Measurements from ENCODE around the gene RFC3. TPM values are rescaled to one million over a fixed set of nuclear protein-coding genes. Genes with fewer than 3 reads are reported as not detected.

Gene RFC3
- total RNA-seq, 1 donor from 2014 or later = 5.0 TPM

GRCh38 chr13:33859691-33860303 is 41.8 kb downstream of the RFC3 start:
- no peak for TF ChIP-seq CTCF (IDR thresholded peaks at IDR 0.05)
- H3K27ac Mint-ChIP-seq (ENCODE audit: unreplicated experiment) = no peak overlapping the region
- DNase-seq (ENCODE audit: low spot score) = no peak
- H3K27me3 Mint-ChIP-seq (ENCODE audit: low read depth) = no peaks in the 10 kb centered on the region
- H3K4me1 Mint-ChIP-seq (ENCODE audit: low read depth) = no peaks in the 10 kb centered on the region
- H3K4me3 Mint-ChIP-seq (ENCODE audit: unreplicated experiment) = no peak overlapping the region
- peaks cover 2% of the 10 kb centered on the region for H3K36me3 Mint-ChIP-seq (ENCODE audit: low read depth)
- H3K9me3 Mint-ChIP-seq (ENCODE audit: low read depth) = peaks cover 9% of the 10 kb centered on the region

- no peaks in the 10 kb centered on the region for H3K27me3 Mint-ChIP-seq (ENCODE audit: low read depth)
- H3K27ac Mint-ChIP-seq (ENCODE audit: unreplicated experiment) = no peak overlapping the region
- peaks cover 2% of the 10 kb centered on the region for H3K36me3 Mint-ChIP-seq (ENCODE audit: low read depth)
- no peak for TF ChIP-seq CTCF (IDR thresholded peaks at IDR 0.05)
- peaks cover 5% of the 10 kb centered on the region for H3K9me3 Mint-ChIP-seq (ENCODE audit: low read depth)
- no peak overlapping the region for H3K4me3 Mint-ChIP-seq (ENCODE audit: unreplicated experiment)
- no peaks in the 10 kb centered on the region for H3K4me1 Mint-ChIP-seq (ENCODE audit: low read depth)
- no peak for DNase-seq (ENCODE audit: low spot score)
Measured at GRCh38 chr13:33860526-33860925, 42.6 kb downstream of the RFC3 start.

- H3K4me3 Mint-ChIP-seq (ENCODE audit: unreplicated experiment) = no peak overlapping the region
- no peak overlapping the region for H3K27ac Mint-ChIP-seq (ENCODE audit: unreplicated experiment)
- H3K27me3 Mint-ChIP-seq (ENCODE audit: low read depth) = no peaks in the 10 kb centered on the region
- H3K36me3 Mint-ChIP-seq (ENCODE audit: low read depth) = no peaks in the 10 kb centered on the region
- TF ChIP-seq CTCF (IDR thresholded peaks at IDR 0.05) = no peak
- no peaks in the 10 kb centered on the region for H3K4me1 Mint-ChIP-seq (ENCODE audit: low read depth)
- H3K9me3 Mint-ChIP-seq (ENCODE audit: low read depth) = no peaks in the 10 kb centered on the region
- no peak for DNase-seq (ENCODE audit: low spot score)
Measured at GRCh38 chr13:33862016-33862415, 44.1 kb downstream of the RFC3 start.

GRCh38 chr13:33863188-33863789 is 45.3 kb downstream of the RFC3 start:
- Mint-ChIP-seq H3K27ac (ENCODE audit: unreplicated experiment) (no peak overlapping the region), H3K4me3 (ENCODE audit: unreplicated experiment) (no peak overlapping the region), H3K36me3 (ENCODE audit: low read depth) (no peaks in the 10 kb centered on the region)

GRCh38 chr13:33865945-33866344 is 48.0 kb downstream of the RFC3 start:
- no peaks in the 10 kb centered on the region for H3K4me1 Mint-ChIP-seq (ENCODE audit: low read depth)
- no peaks in the 10 kb centered on the region for H3K27me3 Mint-ChIP-seq (ENCODE audit: low read depth)
- no peaks in the 10 kb centered on the region for H3K9me3 Mint-ChIP-seq (ENCODE audit: low read depth)
- DNase-seq (ENCODE audit: low spot score) = no peak
- H3K4me3 Mint-ChIP-seq (ENCODE audit: unreplicated experiment) = no peak overlapping the region
- no peaks in the 10 kb centered on the region for H3K36me3 Mint-ChIP-seq (ENCODE audit: low read depth)
- no peak overlapping the region for H3K27ac Mint-ChIP-seq (ENCODE audit: unreplicated experiment)
- no peak for TF ChIP-seq CTCF (IDR thresholded peaks at IDR 0.05)

More at GRCh38 chr13:33863188-33863789, 45.3 kb downstream of the RFC3 start:
- DNase-seq (ENCODE audit: low spot score) = no peak
- Mint-ChIP-seq H3K4me1 (ENCODE audit: low read depth) (no peaks in the 10 kb centered on the region), H3K27me3 (ENCODE audit: low read depth) (no peaks in the 10 kb centered on the region), H3K9me3 (ENCODE audit: low read depth) (no peaks in the 10 kb centered on the region)
- no peak for TF ChIP-seq CTCF (IDR thresholded peaks at IDR 0.05)
